HCT116 (cell line): ENCODE data around the gene PISD. TPM values are rescaled to one million over a fixed set of nuclear protein-coding genes. Genes with fewer than 3 reads are reported as not detected.

Experiments
- ATAC-seq: fragments of 200-7000 bp; cut with Tn5 transposase; 2 replicates; pipeline ENCODE4 v1.9.1; 2020; ENCODE audit warnings: mild to moderate bottlenecking, moderate library complexity
- BruUV-seq: library from RNA; stranded (reverse); fragments of 400-500 nt; replicated peaks from 2 replicates; lab custom pipeline; 2021; lab: Mats Ljungman, UMichigan
- CTCF ChIA-PET: fragments of 300-600 bp; sonication (Branson Sonifier 250); formaldehyde crosslinking; loops from one replicate; lab custom pipeline; 2021; ENCODE audit warnings: antibody characterized with exemption; lab: Charles Lee
- POLR2A ChIA-PET: fragments of 300-600, 350-600 bp; sonication (Branson Sonifier 250); formaldehyde crosslinking; loops from one replicate; lab custom pipeline; 2021; ENCODE audit warnings: antibody characterized with exemption; lab: Charles Lee
- RAD21 ChIA-PET, 2 experiments: fragments of 300-600 bp; sonication (Branson Sonifier 250); formaldehyde crosslinking; loops; one replicate each; lab custom pipeline; 2023; ENCODE audit warnings: low total read pairs in 2 of 2; ENCODE audit not compliant: uncharacterized antibody in 2 of 2, unreplicated experiment in 2 of 2, low non-redundant PET in 1 of 2; lab: Charles Lee
- DNase-seq: peaks from one replicate; pipeline ENCODE4 v3.0.0-alpha.2; 2010; ENCODE audit warnings: low read depth, low spot score
- H2AFZ ChIP-seq: fragments of 200-600 bp; shearing (Covaris generic), sonication (generic); 2 replicates; pipeline ENCODE4 v1.6.1; 2017; ENCODE audit warnings: low read depth, mixed run types, mixed read lengths, antibody characterized with exemption, low read length; ENCODE audit not compliant: poor library complexity, severe bottlenecking
- H3K27ac ChIP-seq: 2 replicates; pipeline ENCODE4 v1.5.1; 2012; ENCODE audit warnings: low read depth, low read length
- H3K27me3 ChIP-seq: fragments of 200-600 bp; sonication (generic); 2 replicates; pipeline ENCODE4 v1.6.1; 2016; ENCODE audit warnings: mixed run types, low read length, mixed read lengths; ENCODE audit not compliant: insufficient read depth
- H3K36me3 ChIP-seq, 2 experiments: fragments of 200-500 bp in 1 of 2; fragments of 200-600 bp in 1 of 2; sonication (Bioruptor generic) in 1 of 2; sonication (generic) in 1 of 2; 2 replicates each; pipeline versions ENCODE4 v1.5.1 to v1.6.1; 2014 to 2016; ENCODE audit warnings: low read length in 2 of 2, inconsistent platforms in 1 of 2, mixed read lengths in 1 of 2, mixed run types in 1 of 2; ENCODE audit not compliant: insufficient read depth in 2 of 2, control insufficient read depth in 1 of 2
- H3K4me1 ChIP-seq, 2 experiments: fragments of 200-600 bp in 1 of 2; sonication (generic) in 1 of 2; 2 replicates each; pipeline versions ENCODE4 v1.5.1 to v1.6.1; 2012 to 2017; ENCODE audit warnings: low read length in 2 of 2, inconsistent platforms in 1 of 2, mild to moderate bottlenecking in 1 of 2, mixed read lengths in 1 of 2, mixed run types in 1 of 2, moderate library complexity in 1 of 2; ENCODE audit not compliant: insufficient read depth in 2 of 2, control insufficient read depth in 1 of 2
- H3K4me2 ChIP-seq: fragments of 200-600 bp; sonication (generic); 2 replicates; pipeline ENCODE4 v1.6.1; 2017; ENCODE audit warnings: mixed run types, low read length, mixed read lengths
- H3K4me3 ChIP-seq, 2 experiments: fragments of 200-600 bp in 1 of 2; sonication (generic) in 1 of 2; replicated peaks in 1 of 2; 2 replicates each; pipeline ENCODE4 v1.5.1; 2011 to 2016; ENCODE audit warnings: low read length in 2 of 2, control low read depth in 1 of 2, low read depth in 1 of 2, mild to moderate bottlenecking in 1 of 2, mixed read lengths in 1 of 2, mixed run types in 1 of 2
- H3K79me2 ChIP-seq: fragments of 200-600 bp; sonication (generic); 2 replicates; pipeline ENCODE4 v1.6.1; 2017; ENCODE audit warnings: mild to moderate bottlenecking, mixed run types, low read length, moderate library complexity, mixed read lengths; ENCODE audit not compliant: insufficient read depth
- H3K9ac ChIP-seq: fragments of 200-600 bp; sonication (generic); 2 replicates; pipeline ENCODE4 v1.6.1; 2016; ENCODE audit warnings: low read length, mixed read lengths
- H3K9me2 ChIP-seq: fragments of 200-600 bp; sonication (generic), shearing (Covaris generic); 2 replicates; pipeline ENCODE4 v1.6.1; 2017; ENCODE audit warnings: mixed run types, mild to moderate bottlenecking, moderate library complexity; ENCODE audit not compliant: insufficient read depth
- H3K9me3 ChIP-seq, 2 experiments: fragments of 200-500 bp in 1 of 2; fragments of 200-600 bp in 1 of 2; sonication (Bioruptor generic) in 1 of 2; sonication (generic) in 1 of 2; 2 replicates each; pipeline ENCODE4 v1.6.1; 2014 to 2017; ENCODE audit warnings: low read length in 2 of 2, mixed read lengths in 2 of 2, inconsistent platforms in 1 of 2, low read depth in 1 of 2, mild to moderate bottlenecking in 1 of 2, mixed run types in 1 of 2, moderate library complexity in 1 of 2; ENCODE audit not compliant: control insufficient read depth in 1 of 2, insufficient read depth in 1 of 2
- H4K20me1 ChIP-seq: fragments of 200-600 bp; sonication (generic), shearing (Covaris generic); 2 replicates; pipeline ENCODE4 v1.6.1; 2017; ENCODE audit warnings: mixed run types, mild to moderate bottlenecking, moderate library complexity; ENCODE audit not compliant: insufficient read depth
- CBX3 ChIP-seq: IDR thresholded peaks from 2 replicates; pipeline ENCODE4 v1.6.1; 2012; ENCODE audit warnings: low read depth
- SP1 ChIP-seq: IDR thresholded peaks from 2 replicates; pipeline ENCODE4 v1.6.1; 2012; ENCODE audit warnings: low read depth
- SRF ChIP-seq: IDR thresholded peaks from 2 replicates; pipeline ENCODE4 v1.6.1; 2012; ENCODE audit warnings: low read depth
- YY1 ChIP-seq: IDR thresholded peaks from 2 replicates; pipeline ENCODE4 v1.6.1; 2011; ENCODE audit warnings: low read length, low read depth, moderate library complexity, mild to moderate bottlenecking; ENCODE audit not compliant: insufficient replicate concordance; ENCODE audit errors: extremely low read depth
- intact Hi-C: fragments of 100-400 bp; cut with micrococcal nuclease; formaldehyde crosslinking; loops from 2 replicates; pipeline ENCODE4 v1.10.0; 2022
- total RNA-seq: library from RNA; stranded (reverse); gene quantifications from one replicate; pipeline ENCODE4 v1.2.1, GENCODE V29; 2021; ENCODE audit not compliant: unreplicated experiment
- TF ChIP-seq, protein P1 (sequence below), 3 experiments: fragments of 200-600 bp in 1 of 3; sonication (generic) in 1 of 3; IDR thresholded peaks in 2 of 3; conservative IDR thresholded peaks in 1 of 3; 2 replicates each; pipeline ENCODE4 v1.5.1; 2012 to 2017; ENCODE audit warnings: low read depth in 2 of 3, low read length in 2 of 3, antibody characterized with exemption in 1 of 3, borderline replicate concordance in 1 of 3, control low read depth in 1 of 3, mild to moderate bottlenecking in 1 of 3, mixed read lengths in 1 of 3, mixed run types in 1 of 3, moderate library complexity in 1 of 3; ENCODE audit not compliant: insufficient read depth in 1 of 3
- TF ChIP-seq, protein P2 (sequence below): IDR thresholded peaks from 2 replicates; pipeline ENCODE4 v1.6.1; 2012; ENCODE audit warnings: low read depth

The PISD gene
- total RNA-seq, 1 experiment from 2014 or later, result 47.1 TPM

DNA sequence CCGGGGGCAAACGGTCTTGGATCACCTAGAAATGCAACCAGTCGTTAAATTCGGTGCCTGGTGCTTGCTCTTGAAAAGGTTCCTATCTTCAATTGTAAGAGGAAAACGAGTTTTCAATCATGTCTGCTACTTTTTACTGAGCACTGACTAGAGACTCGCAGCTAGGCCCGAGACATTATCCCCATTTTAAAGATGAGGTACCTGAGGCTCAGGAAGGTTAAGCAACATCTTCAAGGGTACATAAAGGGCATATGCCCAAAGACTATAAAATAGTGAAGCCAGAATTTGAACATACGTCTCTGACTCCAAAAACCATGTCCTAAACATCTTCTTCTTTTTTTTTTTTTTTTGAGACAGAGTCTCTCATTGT lies 638 bp upstream of the PISD start:
- TF ChIP-seq CBX3, result no peak
- TF ChIP-seq SRF, result no peak
- TF ChIP-seq YY1, result no peak
- TF ChIP-seq SP1, result no peak
- TF ChIP-seq, protein P1, sequence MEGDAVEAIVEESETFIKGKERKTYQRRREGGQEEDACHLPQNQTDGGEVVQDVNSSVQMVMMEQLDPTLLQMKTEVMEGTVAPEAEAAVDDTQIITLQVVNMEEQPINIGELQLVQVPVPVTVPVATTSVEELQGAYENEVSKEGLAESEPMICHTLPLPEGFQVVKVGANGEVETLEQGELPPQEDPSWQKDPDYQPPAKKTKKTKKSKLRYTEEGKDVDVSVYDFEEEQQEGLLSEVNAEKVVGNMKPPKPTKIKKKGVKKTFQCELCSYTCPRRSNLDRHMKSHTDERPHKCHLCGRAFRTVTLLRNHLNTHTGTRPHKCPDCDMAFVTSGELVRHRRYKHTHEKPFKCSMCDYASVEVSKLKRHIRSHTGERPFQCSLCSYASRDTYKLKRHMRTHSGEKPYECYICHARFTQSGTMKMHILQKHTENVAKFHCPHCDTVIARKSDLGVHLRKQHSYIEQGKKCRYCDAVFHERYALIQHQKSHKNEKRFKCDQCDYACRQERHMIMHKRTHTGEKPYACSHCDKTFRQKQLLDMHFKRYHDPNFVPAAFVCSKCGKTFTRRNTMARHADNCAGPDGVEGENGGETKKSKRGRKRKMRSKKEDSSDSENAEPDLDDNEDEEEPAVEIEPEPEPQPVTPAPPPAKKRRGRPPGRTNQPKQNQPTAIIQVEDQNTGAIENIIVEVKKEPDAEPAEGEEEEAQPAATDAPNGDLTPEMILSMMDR (IDR thresholded peaks at IDR 0.05 in 2 of 3, conservative IDR thresholded peaks at IDR 0.05 in 1 of 3; ENCODE audit: borderline replicate concordance in 1 of 3, insufficient read depth in 1 of 3, low read depth in 2 of 3, low read length in 2 of 3), result no peak
- TF ChIP-seq, protein P2, sequence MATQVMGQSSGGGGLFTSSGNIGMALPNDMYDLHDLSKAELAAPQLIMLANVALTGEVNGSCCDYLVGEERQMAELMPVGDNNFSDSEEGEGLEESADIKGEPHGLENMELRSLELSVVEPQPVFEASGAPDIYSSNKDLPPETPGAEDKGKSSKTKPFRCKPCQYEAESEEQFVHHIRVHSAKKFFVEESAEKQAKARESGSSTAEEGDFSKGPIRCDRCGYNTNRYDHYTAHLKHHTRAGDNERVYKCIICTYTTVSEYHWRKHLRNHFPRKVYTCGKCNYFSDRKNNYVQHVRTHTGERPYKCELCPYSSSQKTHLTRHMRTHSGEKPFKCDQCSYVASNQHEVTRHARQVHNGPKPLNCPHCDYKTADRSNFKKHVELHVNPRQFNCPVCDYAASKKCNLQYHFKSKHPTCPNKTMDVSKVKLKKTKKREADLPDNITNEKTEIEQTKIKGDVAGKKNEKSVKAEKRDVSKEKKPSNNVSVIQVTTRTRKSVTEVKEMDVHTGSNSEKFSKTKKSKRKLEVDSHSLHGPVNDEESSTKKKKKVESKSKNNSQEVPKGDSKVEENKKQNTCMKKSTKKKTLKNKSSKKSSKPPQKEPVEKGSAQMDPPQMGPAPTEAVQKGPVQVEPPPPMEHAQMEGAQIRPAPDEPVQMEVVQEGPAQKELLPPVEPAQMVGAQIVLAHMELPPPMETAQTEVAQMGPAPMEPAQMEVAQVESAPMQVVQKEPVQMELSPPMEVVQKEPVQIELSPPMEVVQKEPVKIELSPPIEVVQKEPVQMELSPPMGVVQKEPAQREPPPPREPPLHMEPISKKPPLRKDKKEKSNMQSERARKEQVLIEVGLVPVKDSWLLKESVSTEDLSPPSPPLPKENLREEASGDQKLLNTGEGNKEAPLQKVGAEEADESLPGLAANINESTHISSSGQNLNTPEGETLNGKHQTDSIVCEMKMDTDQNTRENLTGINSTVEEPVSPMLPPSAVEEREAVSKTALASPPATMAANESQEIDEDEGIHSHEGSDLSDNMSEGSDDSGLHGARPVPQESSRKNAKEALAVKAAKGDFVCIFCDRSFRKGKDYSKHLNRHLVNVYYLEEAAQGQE, result no peak
- Histone ChIP-seq H3K4me3 (peak overlapping the region; percentile 85 to 89), H4K20me1 (no peaks in the 10 kb centered on the region), H3K27me3 (no peaks in the 10 kb centered on the region), H2AFZ (no peak overlapping the region), H3K9me3 (no peaks in the 10 kb centered on the region), H3K27ac (peak overlapping the region; percentile 88), H3K9me2 (no peaks in the 10 kb centered on the region), H3K79me2 (peaks cover 44% of the 10 kb centered on the region), H3K4me1 (peaks cover 19 to 51% of the 10 kb centered on the region in 2 experiments), H3K9ac (peak overlapping the region; percentile 88), H3K4me2 (peak overlapping the region; percentile 83), H3K36me3 (no peaks in the 10 kb centered on the region)
- intact Hi-C loops, result loop anchor here (2.0 to 10.0 kb wide), 2 partner anchors 166 to 392 kb away; no protein-coding TSS in a partner anchor
- no peak for ATAC-seq
- TSS peak; percentile 98 for BruUV-seq
- POLR2A ChIA-PET, result interaction anchor here (0.6 to 2.2 kb wide), 16 partner anchors 9 to 308 kb away, joined by 3 to 16 read pairs (median 4); partner anchors contain the start of genes DEPDC5 and PRR14L
- DNase-seq, result no peak
- RAD21 ChIA-PET, result interaction anchor here (0.5 to 2.0 kb wide), 5 partner anchors 16 to 308 kb away, joined by 3 to 12 read pairs (median 3); no protein-coding TSS in a partner anchor
- CTCF ChIA-PET, result interaction anchor here (0.6 to 7.2 kb wide), 6 partner anchors 14 to 418 kb away, joined by 3 to 143 read pairs (median 4); no protein-coding TSS in a partner anchor
